ENCODE data around the gene UQCR11.

DNA sequence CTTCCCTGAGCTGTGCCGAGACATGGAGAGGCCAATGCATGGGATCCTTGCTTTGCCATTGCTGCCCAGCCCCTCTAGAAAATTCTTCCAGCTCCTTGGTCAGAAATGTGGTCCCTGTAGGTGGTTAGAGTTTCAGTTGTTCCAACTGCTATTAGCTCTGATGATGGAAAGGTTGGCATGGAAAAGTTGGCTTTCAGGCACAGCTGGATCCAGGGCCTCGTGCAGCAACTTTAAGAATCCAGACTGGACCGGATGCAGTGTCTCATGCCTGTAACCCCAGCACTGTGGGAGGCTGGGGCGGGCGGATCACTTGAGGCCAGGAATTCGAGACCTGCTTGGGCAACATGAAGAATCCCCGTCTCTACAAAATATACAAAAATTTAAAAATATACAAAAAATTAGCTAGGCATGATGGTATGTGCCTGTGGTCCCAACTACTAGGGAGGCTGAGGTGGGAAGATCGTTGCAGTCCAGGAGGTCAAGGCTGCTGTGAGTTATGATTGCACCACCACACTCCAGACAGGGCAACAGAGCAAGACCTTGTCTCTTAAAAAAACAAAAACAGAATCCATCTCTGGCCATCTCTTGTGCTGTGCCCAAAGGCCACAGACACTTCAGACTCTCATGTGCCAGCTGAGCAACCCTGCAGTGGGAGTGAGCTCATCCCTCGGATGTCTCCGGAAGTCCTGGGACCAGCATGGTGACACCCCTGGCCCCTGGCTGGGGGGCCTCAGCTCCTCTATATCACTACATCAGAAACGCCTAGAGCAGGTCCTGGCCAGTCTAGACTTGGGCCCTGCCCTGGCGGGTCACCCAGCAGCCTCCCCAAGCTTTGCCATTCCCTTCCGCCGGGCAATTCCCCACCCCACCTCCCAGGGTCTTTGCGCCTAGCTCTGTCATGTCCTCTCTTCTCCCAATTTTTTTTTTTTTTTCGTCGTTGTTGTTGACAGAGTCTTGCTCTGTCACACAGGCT is 53.9 kb downstream of the UQCR11 start:
- TF ChIP-seq, protein P1, sequence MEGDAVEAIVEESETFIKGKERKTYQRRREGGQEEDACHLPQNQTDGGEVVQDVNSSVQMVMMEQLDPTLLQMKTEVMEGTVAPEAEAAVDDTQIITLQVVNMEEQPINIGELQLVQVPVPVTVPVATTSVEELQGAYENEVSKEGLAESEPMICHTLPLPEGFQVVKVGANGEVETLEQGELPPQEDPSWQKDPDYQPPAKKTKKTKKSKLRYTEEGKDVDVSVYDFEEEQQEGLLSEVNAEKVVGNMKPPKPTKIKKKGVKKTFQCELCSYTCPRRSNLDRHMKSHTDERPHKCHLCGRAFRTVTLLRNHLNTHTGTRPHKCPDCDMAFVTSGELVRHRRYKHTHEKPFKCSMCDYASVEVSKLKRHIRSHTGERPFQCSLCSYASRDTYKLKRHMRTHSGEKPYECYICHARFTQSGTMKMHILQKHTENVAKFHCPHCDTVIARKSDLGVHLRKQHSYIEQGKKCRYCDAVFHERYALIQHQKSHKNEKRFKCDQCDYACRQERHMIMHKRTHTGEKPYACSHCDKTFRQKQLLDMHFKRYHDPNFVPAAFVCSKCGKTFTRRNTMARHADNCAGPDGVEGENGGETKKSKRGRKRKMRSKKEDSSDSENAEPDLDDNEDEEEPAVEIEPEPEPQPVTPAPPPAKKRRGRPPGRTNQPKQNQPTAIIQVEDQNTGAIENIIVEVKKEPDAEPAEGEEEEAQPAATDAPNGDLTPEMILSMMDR (IDR thresholded peaks at IDR 0.05): no peak
- no peak for TF ChIP-seq POLR2A (IDR thresholded peaks at IDR 0.05)

All from body of pancreas (tissue), 4 donors.